T-helper 2 cell (primary cell): ENCODE results near the gene UBXN4.

ENCODE experiments used
- DNase-seq, 5 experiments: peaks; one replicate each; pipeline versions ENCODE4 v3.0.0 to v3.0.0-alpha.2; 2012 to 2022

UBXN4 gene

DNA sequence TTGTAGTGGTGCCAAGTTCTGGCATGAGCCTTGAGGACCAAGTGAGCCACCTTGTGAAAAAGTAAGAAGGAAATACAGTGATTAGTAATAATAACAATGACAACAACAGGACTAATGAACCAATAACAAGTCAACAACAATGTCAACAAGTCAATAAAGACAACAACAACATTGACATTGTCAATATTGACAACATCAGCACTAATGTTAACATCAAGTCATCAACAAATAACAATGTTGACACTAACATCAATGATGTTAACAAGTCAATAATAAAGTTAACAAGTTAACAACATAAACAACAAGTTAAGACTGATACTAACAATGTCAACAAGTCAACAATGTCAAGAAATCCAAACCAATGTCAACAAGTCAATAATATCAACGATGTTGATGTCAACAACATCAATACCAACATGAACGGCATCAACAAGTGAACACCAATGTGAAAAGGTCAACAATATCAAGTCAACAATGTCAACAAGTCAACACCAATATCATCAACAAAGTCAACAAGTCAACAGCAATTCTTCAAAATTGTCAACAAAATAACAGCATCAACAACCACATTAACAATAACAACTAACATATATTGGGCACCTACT, 71.4 kb downstream of the UBXN4 start:
- no peak for DNase-seq

DNA sequence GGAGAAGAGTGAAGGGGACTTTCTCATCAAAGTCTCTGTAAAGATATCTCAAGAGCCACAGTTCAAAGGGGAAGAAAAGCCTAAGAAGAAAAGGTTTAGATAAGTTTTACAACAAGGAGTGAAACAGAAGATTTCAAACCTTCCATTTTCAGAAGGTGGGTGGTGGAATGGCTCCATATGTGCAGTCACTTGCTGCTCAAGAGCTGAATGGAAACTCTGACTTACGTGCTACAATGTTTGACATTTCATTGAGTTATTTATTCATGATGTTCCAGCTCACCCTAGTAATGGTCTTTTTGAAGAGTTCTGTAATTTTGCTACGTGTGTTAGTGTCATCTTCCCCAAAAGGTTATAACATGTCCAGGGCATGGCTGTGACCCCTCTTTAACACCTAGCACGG, 73.6 kb downstream of the UBXN4 start:
- no peak for DNase-seq

DNA sequence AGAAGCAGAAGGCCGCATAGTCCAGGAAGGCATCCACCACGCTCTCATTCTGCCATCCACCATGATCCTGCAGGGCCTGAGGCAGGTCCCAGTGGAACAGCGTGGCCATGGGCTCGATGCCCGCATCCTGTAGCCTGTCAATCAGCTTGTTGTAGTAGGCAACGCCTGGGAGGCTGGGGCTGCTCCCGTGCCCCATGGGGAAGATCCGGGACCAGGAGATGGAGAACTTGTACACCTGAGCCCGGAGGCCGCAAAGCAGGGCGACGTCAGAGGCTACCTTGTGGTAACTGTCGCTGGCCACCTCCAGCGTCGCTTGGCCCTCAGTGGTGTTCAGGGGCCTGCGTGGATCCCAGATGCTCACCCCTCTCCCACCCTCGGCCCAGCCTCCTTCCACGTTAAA, 75.8 kb downstream of the UBXN4 start:
- DNase-seq: no peak

DNA sequence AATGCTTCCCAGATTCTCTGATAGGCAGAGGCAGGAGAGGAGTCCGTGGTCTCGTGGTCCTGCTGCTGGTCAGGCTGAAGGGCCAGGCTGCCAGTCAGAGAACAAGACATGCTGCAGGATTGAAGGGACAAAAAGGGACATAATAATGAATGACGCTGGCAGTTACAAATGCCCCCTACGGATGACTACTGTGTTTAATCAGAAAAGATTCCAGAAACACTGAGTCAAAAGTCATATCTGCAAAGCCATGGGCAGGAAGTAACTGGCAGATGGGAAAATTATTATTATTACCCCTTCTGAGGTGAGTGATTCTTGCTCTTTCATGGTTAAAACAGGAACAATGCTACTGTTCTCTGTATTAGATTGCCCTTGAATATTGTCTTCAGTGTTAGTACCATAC, 76.3 kb downstream of the UBXN4 start:
- no peak for DNase-seq

DNA sequence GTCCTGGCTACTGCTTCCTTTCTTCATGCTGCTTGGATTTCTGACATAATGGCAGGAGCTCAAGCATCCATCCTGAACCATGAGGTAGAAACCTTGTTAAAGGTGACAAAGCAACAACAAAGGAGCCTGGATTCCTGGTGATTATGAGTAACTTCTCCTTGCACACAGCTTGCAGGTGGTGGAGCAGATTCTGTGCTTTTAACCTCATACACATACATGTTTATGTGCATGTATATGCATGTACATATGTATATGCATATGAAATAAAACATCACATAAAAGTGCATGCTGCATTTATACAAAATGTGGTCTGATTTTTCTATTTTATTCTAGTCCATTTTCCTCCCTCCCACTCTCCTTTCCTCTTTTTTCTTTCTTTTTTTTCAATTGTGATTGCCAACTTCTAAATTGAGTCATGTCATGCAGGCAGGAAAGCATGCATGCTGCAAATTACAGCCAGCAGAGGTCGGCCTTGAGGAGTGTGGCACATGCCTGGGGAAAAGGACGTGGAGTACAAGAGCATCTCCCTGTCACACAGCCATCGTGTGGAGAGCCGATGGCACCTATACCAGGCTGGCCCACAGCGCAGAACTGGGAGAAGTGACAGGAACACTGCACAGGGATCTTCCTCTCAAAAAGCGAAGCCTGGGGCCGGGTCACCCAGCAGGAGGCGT, 77.4 kb downstream of the UBXN4 start:
- peak in 1 of 5 experiments; percentile 80 for DNase-seq

DNA sequence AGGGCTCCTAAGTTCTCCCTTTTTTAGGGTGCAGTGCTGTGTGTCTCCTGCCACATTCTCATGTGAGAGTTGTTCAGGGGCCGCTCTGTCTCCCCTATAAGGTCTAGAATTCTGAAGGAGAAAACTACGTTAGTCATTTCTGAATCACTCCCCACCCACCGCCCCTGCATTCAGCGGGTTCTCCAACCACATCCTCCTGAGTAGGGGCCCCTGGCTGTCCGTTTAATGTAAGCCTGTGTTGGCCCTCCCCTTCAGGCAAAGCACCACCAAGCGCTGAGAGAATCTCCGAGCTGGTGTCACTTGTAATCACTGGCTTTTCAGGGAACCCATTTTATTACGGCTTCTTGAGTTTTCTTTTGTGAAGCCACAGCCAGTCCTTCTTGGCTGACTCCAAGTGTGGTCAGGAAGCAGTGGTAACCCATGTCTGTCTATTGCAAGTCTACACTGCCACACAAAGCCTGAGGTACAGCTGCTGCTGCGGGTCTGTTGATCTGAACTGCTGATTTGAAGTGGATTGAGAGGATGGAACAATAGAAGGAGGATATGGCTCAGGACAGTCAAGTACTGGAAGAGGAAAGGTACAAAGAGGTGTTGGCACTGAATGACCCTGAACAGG, 78.5 kb downstream of the UBXN4 start:
- peak in 3 of 5 experiments; percentile 23 to 95 (median 68) for DNase-seq

DNA sequence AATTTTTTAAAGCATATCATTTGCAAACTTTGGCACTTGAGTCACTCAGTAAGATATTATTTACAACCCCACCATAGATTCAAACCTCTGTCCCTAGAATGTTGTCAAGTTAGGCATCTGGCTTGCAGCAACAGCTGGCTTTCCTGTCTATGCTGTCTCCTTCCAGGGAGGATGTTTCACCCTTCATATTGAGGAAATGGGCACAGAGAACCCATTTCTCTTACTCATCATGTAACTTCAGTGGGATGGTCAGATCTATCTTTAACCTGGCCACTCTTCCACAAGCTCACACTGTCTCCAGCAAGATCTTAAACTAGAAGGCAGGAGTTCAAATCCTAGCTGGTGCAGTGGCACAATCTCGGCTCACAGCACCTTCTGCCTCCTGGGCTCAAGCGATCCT, 79.5 kb downstream of the UBXN4 start:
- no peak for DNase-seq

DNA sequence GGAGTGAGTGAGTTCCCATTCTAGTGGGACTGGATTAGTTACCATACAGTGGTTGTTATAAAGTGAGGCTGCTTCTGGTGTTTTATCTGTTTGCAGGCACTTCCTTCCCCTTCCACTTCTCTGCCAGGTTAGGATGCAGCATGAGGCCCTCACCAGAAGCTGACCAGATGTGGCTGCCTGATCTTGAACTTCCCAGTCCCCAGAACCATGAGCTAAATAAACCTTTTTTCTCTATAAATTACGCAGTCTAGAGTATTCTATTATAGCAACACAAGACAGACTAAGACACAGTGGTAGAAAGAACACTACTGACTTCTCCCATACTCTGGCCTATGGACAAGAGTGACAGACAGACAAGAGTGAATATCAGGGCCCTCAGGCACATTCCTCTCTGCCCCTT, 81.2 kb downstream of the UBXN4 start:
- DNase-seq: no peak

DNA sequence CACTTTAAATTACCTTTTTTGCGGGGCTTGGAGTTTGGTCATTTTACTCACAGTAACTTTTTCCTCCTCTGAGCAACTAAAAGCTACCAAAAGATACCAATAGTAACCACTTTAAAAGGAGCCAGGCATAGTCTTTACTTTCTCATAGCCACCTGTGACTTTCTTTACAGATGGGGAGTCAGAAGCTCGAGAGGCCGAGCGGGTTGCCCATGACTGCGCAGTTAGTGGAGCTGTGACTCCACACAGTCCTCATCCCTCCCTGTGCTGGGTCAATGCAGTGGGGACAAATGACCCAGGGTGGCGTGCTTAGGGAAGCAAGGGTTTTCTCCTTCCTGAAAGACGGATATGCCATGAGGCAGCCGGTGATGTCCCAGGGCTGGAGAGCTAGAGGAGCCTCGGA, 83.5 kb downstream of the UBXN4 start:
- DNase-seq: no peak

DNA sequence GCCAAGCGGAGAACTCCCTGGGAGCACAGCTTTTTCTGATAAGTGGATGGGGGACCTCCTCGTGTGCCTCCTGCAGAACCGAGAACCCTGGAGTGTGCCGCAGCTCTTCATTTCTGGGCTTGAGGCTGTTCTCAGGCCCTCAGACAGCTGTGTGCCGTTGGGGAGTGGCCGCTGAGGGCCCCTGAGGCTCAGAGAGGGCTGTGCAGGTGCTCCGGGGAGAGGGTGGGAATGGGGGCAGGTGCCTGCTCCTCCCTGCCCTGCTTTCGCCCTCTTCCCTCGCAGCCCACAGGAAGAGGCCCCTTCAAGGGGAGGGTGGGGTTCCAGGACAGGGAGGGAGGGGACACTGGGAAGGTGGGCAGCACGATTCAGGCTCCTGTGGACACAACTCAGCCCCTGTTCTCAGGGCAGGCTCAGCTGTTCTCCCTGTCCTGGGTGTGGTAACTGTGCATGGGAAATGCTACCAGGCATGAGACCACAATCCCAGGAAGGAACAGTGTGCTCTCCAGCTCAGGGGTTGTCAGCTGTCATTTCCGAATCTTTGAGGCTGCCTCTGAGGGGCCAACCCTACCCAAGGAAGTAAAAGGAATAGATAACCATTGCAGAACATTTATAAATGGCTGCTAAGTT, 84.0 kb downstream of the UBXN4 start:
- DNase-seq: no peak

DNA sequence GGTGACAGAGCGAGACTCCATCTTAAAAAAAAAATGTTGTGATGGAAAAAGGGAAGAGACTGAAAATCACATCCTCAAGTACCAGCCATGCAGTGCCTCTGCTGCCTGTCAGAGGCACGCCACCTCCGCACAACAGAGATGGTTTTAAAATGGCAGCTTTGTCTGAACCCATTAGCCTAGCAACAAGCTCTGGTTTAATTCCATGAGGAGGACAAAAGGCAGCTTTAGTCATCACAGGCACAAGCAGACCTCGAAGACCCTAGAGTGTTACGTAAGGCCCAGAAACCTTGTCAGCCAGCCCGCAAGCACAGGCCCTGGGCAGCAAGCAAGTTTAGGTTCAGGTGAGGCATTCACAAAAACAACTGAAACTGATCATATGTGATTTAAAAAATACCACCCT, 84.9 kb downstream of the UBXN4 start:
- DNase-seq: no peak

DNA sequence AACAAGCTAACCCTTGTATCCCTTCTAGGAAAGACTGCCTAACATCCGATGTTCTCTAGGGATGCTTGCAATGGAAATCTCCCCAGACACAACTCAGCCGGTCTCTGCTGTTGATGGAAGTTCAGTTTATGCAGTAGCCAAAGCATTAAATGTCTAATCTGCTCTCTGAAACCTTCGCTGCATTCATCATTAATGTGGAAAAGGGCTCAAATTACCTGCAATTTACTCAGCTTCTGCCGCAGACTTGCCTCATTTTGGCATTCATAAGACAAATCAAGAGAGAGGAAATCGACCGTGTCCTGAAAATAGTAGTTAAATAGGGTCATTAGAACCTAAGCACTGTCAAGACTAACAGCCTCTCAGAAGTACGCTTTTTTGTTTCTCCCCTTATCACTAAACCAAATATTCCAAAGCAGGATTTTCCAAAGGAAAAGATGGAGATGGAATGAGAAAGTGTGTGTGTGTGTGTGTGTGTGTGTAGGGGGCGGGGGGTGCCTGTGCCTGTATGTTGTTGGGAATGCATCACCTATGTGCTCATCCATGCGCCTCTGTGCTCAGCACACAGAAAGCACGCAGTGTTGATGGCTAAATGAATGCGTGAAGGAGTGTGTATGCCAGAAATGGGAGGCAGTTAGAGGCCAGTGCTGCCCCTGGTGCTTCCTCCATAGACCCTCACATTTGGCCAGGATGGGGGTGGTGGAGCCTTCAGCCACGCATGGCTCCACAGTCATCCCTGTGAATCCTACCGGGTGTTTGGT, 87.9 kb downstream of the UBXN4 start:
- DNase-seq: no peak

DNA sequence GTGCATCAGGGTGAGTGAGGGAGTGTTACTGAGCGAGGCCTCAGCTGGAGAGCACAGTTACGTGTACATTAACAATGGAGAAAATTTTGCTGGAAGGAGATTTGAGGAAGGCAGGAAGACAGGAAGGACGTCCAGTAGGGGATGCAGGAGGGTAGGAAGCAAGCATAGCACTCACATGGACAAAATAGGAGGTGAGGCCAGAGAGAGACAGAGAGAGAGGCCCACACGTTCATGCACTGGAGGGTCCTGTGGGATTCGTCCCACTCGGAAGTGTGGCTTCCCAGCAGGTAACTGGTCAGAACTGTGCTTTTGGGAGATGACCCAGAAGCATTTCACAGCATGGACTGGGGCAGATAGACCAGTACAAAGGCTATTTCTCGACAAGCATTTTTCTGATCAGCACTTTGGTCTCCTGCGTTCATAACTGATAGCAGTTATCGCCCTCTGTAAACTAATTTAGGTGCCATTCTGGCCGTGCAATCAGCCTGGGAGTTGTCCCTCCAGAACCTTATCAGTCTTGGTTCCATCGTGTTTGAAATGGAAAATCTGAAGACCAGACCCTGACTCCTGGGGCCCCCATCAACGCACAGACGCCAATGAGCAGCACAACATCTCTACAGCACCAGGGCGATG, 89.6 kb downstream of the UBXN4 start:
- no peak for DNase-seq

DNA sequence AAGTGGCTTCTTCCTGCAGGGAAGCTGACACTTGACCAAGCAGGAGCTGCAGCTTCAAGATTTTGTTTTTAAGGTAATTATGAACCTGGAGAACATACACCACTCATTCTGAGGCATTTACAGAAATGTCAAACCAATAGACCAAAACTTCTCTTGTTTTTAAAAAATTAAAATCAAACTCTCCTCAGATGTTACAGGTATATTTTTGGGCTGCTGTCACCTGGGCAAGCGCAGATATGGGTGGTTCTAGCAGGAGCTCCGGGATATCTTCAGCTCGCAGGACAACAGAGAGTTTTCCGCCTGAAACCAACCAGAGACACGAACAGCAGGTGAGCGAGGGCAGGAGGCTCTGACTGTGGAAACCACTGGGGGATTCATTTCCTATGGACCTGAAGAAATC, 91.2 kb downstream of the UBXN4 start:
- DNase-seq: no peak
